ENCODE results near the gene ANGPTL2.
A peak's percentile ranks its signal among the peaks of the same experiment; 100 is the strongest.
"Not testable (repeated sequence)": the region's sequence is repeated elsewhere in the genome, so short reads cannot be mapped to it uniquely, and the experiment has no call there.

The ANGPTL2 gene

GRCh38 chr9:127147251-127147650 is 24.8 kb upstream of the ANGPTL2 start:
- H3K4me3 ChIP-seq (replicated peaks in 1 of 2; ENCODE audit: low read depth in 2 of 2, low read length in 2 of 2), result no peak overlapping the region
- no peak for TF ChIP-seq CTCF (IDR thresholded peaks at IDR 0.05; ENCODE audit: low read depth, low read length)
- DNase-seq (ENCODE audit: low read depth in 2 of 2), result no peak

GRCh38 chr9:127146841-127147240 is 24.4 kb upstream of the ANGPTL2 start:
- H3K4me3 ChIP-seq (replicated peaks in 1 of 2; ENCODE audit: low read depth in 2 of 2, low read length in 2 of 2), result not testable (repeated sequence)
- peak in 1 of 2 donors; percentile 29 for DNase-seq (ENCODE audit: low read depth in 2 of 2)

GRCh38 chr9:127144670-127145445 is 22.4 kb upstream of the ANGPTL2 start:
- TF ChIP-seq CTCF (IDR thresholded peaks at IDR 0.05; ENCODE audit: low read depth, low read length), result no peak
- peak in 1 of 2 donors; percentile 74 for DNase-seq (ENCODE audit: low read depth in 2 of 2)
- no peak overlapping the region for H3K4me3 ChIP-seq (replicated peaks in 1 of 2; ENCODE audit: low read depth in 2 of 2, low read length in 2 of 2)

- no peak for TF ChIP-seq CTCF (IDR thresholded peaks at IDR 0.05; ENCODE audit: low read depth, low read length)
- no peak for DNase-seq (ENCODE audit: low read depth in 2 of 2)
Observed at GRCh38 chr9:127143920-127144465, 21.6 kb upstream of the ANGPTL2 start.

GRCh38 chr9:127142931-127143464 is 20.6 kb upstream of the ANGPTL2 start:
- no peak overlapping the region for H3K4me3 ChIP-seq (replicated peaks in 1 of 2; ENCODE audit: low read depth in 2 of 2, low read length in 2 of 2)
- no peak for TF ChIP-seq CTCF (IDR thresholded peaks at IDR 0.05; ENCODE audit: low read depth, low read length)
- no peak for DNase-seq (ENCODE audit: low read depth in 2 of 2)

More at GRCh38 chr9:127143920-127144465, 21.6 kb upstream of the ANGPTL2 start:
- no peak overlapping the region for H3K4me3 ChIP-seq (replicated peaks in 1 of 2; ENCODE audit: low read depth in 2 of 2, low read length in 2 of 2)

- no peak overlapping the region for H3K4me3 ChIP-seq (replicated peaks in 1 of 2; ENCODE audit: low read depth in 2 of 2, low read length in 2 of 2)
- no peak for TF ChIP-seq CTCF (IDR thresholded peaks at IDR 0.05; ENCODE audit: low read depth, low read length)
- no peak for DNase-seq (ENCODE audit: low read depth in 2 of 2)
Observed at GRCh38 chr9:127142291-127142690, 19.9 kb upstream of the ANGPTL2 start.

- no peak for DNase-seq (ENCODE audit: low read depth in 2 of 2)
- H3K4me3 ChIP-seq (replicated peaks in 1 of 2; ENCODE audit: low read depth in 2 of 2, low read length in 2 of 2), result no peak overlapping the region
- no peak for TF ChIP-seq CTCF (IDR thresholded peaks at IDR 0.05; ENCODE audit: low read depth, low read length)
Observed at GRCh38 chr9:127140842-127141675, 18.6 kb upstream of the ANGPTL2 start.

All from cardiac fibroblast (primary cell).